Measurements from ENCODE around the gene SENP2. TPM values are rescaled to one million over a fixed set of nuclear protein-coding genes. Genes with fewer than 3 reads are reported as not detected.
A peak's percentile ranks its signal among the peaks of the same experiment; 100 is the strongest.

SENP2 gene
- total and polyA plus RNA-seq, 2 of the 13 experiments (the other 11 are each of a cell fraction or from before 2014, with no cell fraction given) = 7.7 to 46.2 TPM

GRCh38 chr3:185585859-185586685 is at the start of gene SENP2 (continued):
- TF ChIP-seq, protein P1, sequence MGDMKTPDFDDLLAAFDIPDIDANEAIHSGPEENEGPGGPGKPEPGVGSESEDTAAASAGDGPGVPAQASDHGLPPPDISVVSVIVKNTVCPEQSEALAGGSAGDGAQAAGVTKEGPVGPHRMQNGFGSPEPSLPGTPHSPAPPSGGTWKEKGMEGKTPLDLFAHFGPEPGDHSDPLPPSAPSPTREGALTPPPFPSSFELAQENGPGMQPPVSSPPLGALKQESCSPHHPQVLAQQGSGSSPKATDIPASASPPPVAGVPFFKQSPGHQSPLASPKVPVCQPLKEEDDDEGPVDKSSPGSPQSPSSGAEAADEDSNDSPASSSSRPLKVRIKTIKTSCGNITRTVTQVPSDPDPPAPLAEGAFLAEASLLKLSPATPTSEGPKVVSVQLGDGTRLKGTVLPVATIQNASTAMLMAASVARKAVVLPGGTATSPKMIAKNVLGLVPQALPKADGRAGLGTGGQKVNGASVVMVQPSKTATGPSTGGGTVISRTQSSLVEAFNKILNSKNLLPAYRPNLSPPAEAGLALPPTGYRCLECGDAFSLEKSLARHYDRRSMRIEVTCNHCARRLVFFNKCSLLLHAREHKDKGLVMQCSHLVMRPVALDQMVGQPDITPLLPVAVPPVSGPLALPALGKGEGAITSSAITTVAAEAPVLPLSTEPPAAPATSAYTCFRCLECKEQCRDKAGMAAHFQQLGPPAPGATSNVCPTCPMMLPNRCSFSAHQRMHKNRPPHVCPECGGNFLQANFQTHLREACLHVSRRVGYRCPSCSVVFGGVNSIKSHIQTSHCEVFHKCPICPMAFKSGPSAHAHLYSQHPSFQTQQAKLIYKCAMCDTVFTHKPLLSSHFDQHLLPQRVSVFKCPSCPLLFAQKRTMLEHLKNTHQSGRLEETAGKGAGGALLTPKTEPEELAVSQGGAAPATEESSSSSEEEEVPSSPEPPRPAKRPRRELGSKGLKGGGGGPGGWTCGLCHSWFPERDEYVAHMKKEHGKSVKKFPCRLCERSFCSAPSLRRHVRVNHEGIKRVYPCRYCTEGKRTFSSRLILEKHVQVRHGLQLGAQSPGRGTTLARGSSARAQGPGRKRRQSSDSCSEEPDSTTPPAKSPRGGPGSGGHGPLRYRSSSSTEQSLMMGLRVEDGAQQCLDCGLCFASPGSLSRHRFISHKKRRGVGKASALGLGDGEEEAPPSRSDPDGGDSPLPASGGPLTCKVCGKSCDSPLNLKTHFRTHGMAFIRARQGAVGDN (CRISPR knock-in tag; IDR thresholded peaks at IDR 0.05) = peak; percentile 78
- no peak for TF ChIP-seq NR3C1 (CRISPR knock-in tag; IDR thresholded peaks at IDR 0.05)
- TF ChIP-seq ONECUT2 (CRISPR knock-in tag; IDR thresholded peaks at IDR 0.05) = 0 out of 2 replicates have a peak, but pooled peaks have one; percentile 29
- no peak for TF ChIP-seq ADNP (CRISPR knock-in tag; IDR thresholded peaks at IDR 0.05)
- no peak for TF ChIP-seq NFE2L2 (IDR thresholded peaks at IDR 0.05; ENCODE audit: low read length)
- TF ChIP-seq ZSCAN20 (CRISPR knock-in tag; IDR thresholded peaks at IDR 0.05; ENCODE audit: borderline replicate concordance) = no peak
- TF ChIP-seq, protein P2, sequence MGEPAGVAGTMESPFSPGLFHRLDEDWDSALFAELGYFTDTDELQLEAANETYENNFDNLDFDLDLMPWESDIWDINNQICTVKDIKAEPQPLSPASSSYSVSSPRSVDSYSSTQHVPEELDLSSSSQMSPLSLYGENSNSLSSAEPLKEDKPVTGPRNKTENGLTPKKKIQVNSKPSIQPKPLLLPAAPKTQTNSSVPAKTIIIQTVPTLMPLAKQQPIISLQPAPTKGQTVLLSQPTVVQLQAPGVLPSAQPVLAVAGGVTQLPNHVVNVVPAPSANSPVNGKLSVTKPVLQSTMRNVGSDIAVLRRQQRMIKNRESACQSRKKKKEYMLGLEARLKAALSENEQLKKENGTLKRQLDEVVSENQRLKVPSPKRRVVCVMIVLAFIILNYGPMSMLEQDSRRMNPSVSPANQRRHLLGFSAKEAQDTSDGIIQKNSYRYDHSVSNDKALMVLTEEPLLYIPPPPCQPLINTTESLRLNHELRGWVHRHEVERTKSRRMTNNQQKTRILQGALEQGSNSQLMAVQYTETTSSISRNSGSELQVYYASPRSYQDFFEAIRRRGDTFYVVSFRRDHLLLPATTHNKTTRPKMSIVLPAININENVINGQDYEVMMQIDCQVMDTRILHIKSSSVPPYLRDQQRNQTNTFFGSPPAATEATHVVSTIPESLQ (CRISPR knock-in tag; conservative IDR thresholded peaks at IDR 0.05) = no peak
- TF ChIP-seq ZNF7 (CRISPR knock-in tag; IDR thresholded peaks at IDR 0.05) = no peak
- no peak for TF ChIP-seq FOXO1 (CRISPR knock-in tag; IDR thresholded peaks at IDR 0.05)
- peak; percentile 18; the same call in 1 of the 2 replicates for TF ChIP-seq ZNF280B (CRISPR knock-in tag; IDR thresholded peaks at IDR 0.05; ENCODE audit: borderline replicate concordance)
- TF ChIP-seq, protein P3, sequence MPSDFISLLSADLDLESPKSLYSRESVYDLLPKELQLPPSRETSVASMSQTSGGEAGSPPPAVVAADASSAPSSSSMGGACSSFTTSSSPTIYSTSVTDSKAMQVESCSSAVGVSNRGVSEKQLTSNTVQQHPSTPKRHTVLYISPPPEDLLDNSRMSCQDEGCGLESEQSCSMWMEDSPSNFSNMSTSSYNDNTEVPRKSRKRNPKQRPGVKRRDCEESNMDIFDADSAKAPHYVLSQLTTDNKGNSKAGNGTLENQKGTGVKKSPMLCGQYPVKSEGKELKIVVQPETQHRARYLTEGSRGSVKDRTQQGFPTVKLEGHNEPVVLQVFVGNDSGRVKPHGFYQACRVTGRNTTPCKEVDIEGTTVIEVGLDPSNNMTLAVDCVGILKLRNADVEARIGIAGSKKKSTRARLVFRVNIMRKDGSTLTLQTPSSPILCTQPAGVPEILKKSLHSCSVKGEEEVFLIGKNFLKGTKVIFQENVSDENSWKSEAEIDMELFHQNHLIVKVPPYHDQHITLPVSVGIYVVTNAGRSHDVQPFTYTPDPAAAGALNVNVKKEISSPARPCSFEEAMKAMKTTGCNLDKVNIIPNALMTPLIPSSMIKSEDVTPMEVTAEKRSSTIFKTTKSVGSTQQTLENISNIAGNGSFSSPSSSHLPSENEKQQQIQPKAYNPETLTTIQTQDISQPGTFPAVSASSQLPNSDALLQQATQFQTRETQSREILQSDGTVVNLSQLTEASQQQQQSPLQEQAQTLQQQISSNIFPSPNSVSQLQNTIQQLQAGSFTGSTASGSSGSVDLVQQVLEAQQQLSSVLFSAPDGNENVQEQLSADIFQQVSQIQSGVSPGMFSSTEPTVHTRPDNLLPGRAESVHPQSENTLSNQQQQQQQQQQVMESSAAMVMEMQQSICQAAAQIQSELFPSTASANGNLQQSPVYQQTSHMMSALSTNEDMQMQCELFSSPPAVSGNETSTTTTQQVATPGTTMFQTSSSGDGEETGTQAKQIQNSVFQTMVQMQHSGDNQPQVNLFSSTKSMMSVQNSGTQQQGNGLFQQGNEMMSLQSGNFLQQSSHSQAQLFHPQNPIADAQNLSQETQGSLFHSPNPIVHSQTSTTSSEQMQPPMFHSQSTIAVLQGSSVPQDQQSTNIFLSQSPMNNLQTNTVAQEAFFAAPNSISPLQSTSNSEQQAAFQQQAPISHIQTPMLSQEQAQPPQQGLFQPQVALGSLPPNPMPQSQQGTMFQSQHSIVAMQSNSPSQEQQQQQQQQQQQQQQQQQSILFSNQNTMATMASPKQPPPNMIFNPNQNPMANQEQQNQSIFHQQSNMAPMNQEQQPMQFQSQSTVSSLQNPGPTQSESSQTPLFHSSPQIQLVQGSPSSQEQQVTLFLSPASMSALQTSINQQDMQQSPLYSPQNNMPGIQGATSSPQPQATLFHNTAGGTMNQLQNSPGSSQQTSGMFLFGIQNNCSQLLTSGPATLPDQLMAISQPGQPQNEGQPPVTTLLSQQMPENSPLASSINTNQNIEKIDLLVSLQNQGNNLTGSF (CRISPR knock-in tag; IDR thresholded peaks at IDR 0.05) = no peak
- TF ChIP-seq, protein P4, sequence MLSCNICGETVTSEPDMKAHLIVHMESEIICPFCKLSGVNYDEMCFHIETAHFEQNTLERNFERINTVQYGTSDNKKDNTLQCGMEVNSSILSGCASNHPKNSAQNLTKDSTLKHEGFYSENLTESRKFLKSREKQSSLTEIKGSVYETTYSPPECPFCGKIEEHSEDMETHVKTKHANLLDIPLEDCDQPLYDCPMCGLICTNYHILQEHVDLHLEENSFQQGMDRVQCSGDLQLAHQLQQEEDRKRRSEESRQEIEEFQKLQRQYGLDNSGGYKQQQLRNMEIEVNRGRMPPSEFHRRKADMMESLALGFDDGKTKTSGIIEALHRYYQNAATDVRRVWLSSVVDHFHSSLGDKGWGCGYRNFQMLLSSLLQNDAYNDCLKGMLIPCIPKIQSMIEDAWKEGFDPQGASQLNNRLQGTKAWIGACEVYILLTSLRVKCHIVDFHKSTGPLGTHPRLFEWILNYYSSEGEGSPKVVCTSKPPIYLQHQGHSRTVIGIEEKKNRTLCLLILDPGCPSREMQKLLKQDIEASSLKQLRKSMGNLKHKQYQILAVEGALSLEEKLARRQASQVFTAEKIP (CRISPR knock-in tag; IDR thresholded peaks at IDR 0.05; ENCODE audit: borderline replicate concordance) = no peak
- TF ChIP-seq ZSCAN9 (CRISPR knock-in tag; IDR thresholded peaks at IDR 0.05; ENCODE audit: borderline replicate concordance) = no peak
- TF ChIP-seq ZSCAN25 (CRISPR knock-in tag; IDR thresholded peaks at IDR 0.05) = no peak

Measured in HepG2 (cell line).